ENCODE measurements around the gene GGT1. TPM values are rescaled to one million over a fixed set of nuclear protein-coding genes. Genes with fewer than 3 reads are reported as not detected.
"Not testable (repeated sequence)": the region's sequence is repeated elsewhere in the genome, so short reads cannot be mapped to it uniquely, and the experiment has no call there.

The GGT1 gene
- total RNA-seq, 1 donor from 2014 or later: 131 TPM

- intact Hi-C loops (cut with DNase I); H3K4me3 ChIP-seq; H3K27ac ChIP-seq; DNase-seq; H3K36me3 ChIP-seq; H3K4me1 ChIP-seq; H3K27me3 ChIP-seq; ATAC-seq; H3K9me3 ChIP-seq: not testable (repeated sequence)
These were observed 43.8 kb downstream of the GGT1 start for GRCh38 chr22:24646756-24647155.

DNA sequence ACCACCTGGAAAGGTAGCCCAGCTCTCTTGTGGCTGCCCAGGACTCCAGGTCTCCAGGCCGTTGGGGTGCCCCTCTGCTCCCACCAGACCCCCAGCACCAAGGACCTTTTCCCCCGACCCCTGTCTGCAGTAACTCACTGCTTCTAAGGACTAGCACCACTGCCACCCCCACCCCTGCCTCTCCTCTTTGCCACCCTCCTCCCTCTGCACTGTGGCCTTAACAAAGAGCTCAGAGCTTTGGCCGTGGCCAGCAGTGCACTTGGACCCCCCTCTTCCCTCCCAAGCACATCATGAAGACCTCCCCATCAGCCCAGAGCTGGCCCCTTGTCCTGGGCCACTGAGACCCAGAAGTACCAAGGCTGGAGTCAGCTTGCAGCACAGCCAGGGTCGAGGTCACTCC, 46.4 kb downstream of the GGT1 start:
- DNase-seq; H3K27me3 ChIP-seq; H3K9me3 ChIP-seq; H3K4me1 ChIP-seq; H3K27ac ChIP-seq; H3K36me3 ChIP-seq; H3K4me3 ChIP-seq; intact Hi-C loops (cut with DNase I); ATAC-seq: not testable (repeated sequence)

GRCh38 chr22:24650884-24651283, 47.9 kb downstream of the GGT1 start:
- H3K4me3 ChIP-seq; H3K36me3 ChIP-seq; H3K27ac ChIP-seq; H3K4me1 ChIP-seq; intact Hi-C loops (cut with DNase I); H3K9me3 ChIP-seq; ATAC-seq; H3K27me3 ChIP-seq: not testable (repeated sequence)
- peak; percentile 36 for TF ChIP-seq CTCF (IDR thresholded peaks at IDR 0.05)
- peak; percentile 81 for DNase-seq

DNA sequence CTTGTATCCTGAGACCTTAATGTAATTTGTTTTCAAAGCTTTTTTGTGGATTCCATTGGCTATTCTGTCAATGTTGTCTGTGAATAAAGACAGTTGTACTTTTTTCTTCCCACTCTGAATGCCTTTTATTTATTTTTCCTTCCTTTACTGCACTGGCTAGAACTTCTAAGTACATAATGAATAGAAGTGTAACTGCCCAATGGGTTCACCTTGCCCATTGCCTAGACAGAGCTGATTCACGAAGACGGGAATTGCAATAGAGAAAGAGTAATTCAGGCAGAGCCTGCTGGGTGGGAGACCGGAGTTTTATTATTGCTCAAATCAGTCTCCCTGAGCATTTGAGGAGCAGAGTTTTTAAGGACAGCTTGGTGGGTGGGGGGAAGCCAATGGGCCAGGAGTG, 62.4 kb downstream of the GGT1 start:
- H3K36me3 ChIP-seq; H3K27ac ChIP-seq; H3K4me3 ChIP-seq; ATAC-seq; H3K9me3 ChIP-seq; intact Hi-C loops (cut with DNase I); H3K4me1 ChIP-seq; DNase-seq; H3K27me3 ChIP-seq: not testable (repeated sequence)

DNA sequence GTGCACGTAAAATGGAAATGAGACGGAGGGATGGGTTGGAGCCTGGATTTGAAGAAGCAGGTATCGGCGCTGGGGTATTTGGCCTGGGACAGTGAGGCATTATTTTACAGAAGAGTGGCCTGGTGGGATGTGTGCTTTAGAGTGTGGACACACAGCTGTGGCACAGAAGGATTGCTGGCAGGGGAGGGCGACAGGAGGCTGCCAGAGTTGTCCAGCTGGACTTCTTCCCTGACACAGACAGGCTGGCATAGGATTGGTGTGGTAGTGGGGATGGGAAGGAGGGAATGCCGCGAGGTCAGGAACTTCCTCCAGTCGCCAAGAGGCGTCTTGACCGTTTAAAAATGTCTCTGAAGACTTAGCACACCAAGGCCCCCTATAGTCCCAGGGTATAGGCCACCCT, 64.9 kb downstream of the GGT1 start:
- not testable (repeated sequence) for H3K4me3 ChIP-seq

DNA sequence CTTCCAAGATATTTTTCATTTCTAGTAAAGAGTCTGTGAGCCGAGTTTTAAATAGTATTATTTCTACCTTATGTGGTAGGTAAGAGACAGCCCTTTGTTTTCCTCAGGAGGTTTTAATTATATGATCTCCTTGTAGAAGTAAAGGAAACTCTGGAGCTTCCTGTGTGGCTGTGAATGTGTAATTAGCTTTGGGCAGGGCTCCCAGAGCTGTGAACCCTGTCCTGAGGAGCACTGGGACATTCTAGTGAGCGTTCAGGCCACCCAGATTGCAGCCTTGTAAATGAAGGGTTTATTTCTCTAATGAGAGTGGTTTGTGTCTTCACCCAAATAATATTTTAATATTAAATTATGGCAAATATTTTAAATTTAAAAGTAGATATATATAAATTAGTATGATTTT, 69.5 kb downstream of the GGT1 start:
- H3K4me1 ChIP-seq; H3K4me3 ChIP-seq; ATAC-seq; DNase-seq; H3K36me3 ChIP-seq; H3K27ac ChIP-seq; H3K27me3 ChIP-seq; H3K9me3 ChIP-seq; intact Hi-C loops (cut with DNase I): not testable (repeated sequence)

More for the DNA sequence above, 64.9 kb downstream of the GGT1 start:
- ATAC-seq; intact Hi-C loops (cut with DNase I); H3K9me3 ChIP-seq; H3K27me3 ChIP-seq; DNase-seq; H3K36me3 ChIP-seq; H3K4me1 ChIP-seq; H3K27ac ChIP-seq: not testable (repeated sequence)

Other genes with a start within 250 kb of the GGT1 start
- 17.2 TPM for gene ADORA2A, start 175.6 kb upstream of the GGT1 start, total RNA-seq
- gene UPB1, start 107.9 kb upstream of the GGT1 start, total RNA-seq: 1.5 TPM
- 148 TPM for gene GUCD1, start 48.1 kb upstream of the GGT1 start, total RNA-seq
- gene SNRPD3, start 47.2 kb upstream of the GGT1 start, total RNA-seq: 64.5 TPM
- gene LRRC75B, start 10.1 kb upstream of the GGT1 start, total RNA-seq: 10.8 TPM
- gene PIWIL3, start 171.5 kb downstream of the GGT1 start, total RNA-seq: not detected
- 3.8 TPM for gene SGSM1, start 203.0 kb downstream of the GGT1 start, total RNA-seq